Small intestine (tissue), 7 donors: ENCODE results near the gene UMAD1. TPM values are rescaled to one million over a fixed set of nuclear protein-coding genes. Genes with fewer than 3 reads are reported as not detected.
A peak's percentile ranks its signal among the peaks of the same experiment; 100 is the strongest.

ENCODE experiments used
- DNase-seq, 2 donors: peaks; one replicate each; pipeline versions ENCODE4 v3.0.0 to v3.0.0-alpha.2; 2013
- FAIRE-seq: peaks from 2 replicates; lab custom pipeline; 2012; peaks lifted over from hg19 to GRCh38; lab: Jason Lieb, UNC
- H3K27ac ChIP-seq, 3 donors: one replicate each; pipeline ENCODE4 v1.5.1; 2013; ENCODE audit warnings: low read length in 2 of 3, mild to moderate bottlenecking in 2 of 3, control low read depth in 1 of 3, inconsistent platforms in 1 of 3, low read depth in 1 of 3, moderate library complexity in 1 of 3
- H3K27me3 ChIP-seq, 3 donors: one replicate each; pipeline ENCODE4 v1.6.1; 2013; ENCODE audit warnings: low read length in 3 of 3, inconsistent platforms in 1 of 3; ENCODE audit not compliant: control insufficient read depth in 3 of 3, insufficient read depth in 3 of 3
- H3K36me3 ChIP-seq, 3 donors: one replicate each; pipeline ENCODE4 v1.6.1; 2013; ENCODE audit warnings: low read length in 3 of 3, inconsistent platforms in 1 of 3, low read depth in 1 of 3, mild to moderate bottlenecking in 1 of 3, moderate library complexity in 1 of 3; ENCODE audit not compliant: control insufficient read depth in 3 of 3, insufficient read depth in 2 of 3
- H3K4me1 ChIP-seq, 3 donors: one replicate each; pipeline ENCODE4 v1.6.1; 2013; ENCODE audit warnings: low read length in 2 of 3, inconsistent platforms in 1 of 3, low read depth in 1 of 3, mild to moderate bottlenecking in 1 of 3, moderate library complexity in 1 of 3; ENCODE audit not compliant: control insufficient read depth in 3 of 3, insufficient read depth in 2 of 3
- H3K4me3 ChIP-seq, 3 donors: one replicate each; pipeline ENCODE4 v1.5.1; 2013; ENCODE audit warnings: low read length in 3 of 3, control low read depth in 1 of 3, inconsistent platforms in 1 of 3, low read depth in 1 of 3, mild to moderate bottlenecking in 1 of 3, moderate library complexity in 1 of 3
- H3K9me3 ChIP-seq, 2 donors: one replicate each; pipeline ENCODE4 v1.6.1; 2013; ENCODE audit warnings: low read depth in 1 of 2, low read length in 1 of 2; ENCODE audit not compliant: control insufficient read depth in 2 of 2, insufficient read depth in 1 of 2
- WGBS, 3 donors: extraction: QIAGEN DNeasy Blood & Tissue Kit; methylation state at CpG; one replicate each; pipeline ENCODE4 v1.1.7; 2013; 5-methylcytosine and 5-hydroxymethylcytosine counted together
- polyA plus RNA-seq, 4 donors: library from polyadenylated mRNA; stranded (reverse) in 3 of 4; unstranded in 1 of 4; fragments of 200-250 nt in 3 of 4; fragments of 120-200 nt in 1 of 4; gene quantifications; one replicate each; pipeline versions ENCODE4 v1.2.1 to v1.2.3, GENCODE V29; 2013
- donor health status: healthy with polysubstance abuse.
- donor health status: control.
- donor health status: control.
- donor health status: Bipolar disorder and iron deficiency.
- donor health status: healthy.

Gene UMAD1
- polyA plus RNA-seq, 4 donors: 9.2 to 21.2 (median 20.0) TPM

DNA sequence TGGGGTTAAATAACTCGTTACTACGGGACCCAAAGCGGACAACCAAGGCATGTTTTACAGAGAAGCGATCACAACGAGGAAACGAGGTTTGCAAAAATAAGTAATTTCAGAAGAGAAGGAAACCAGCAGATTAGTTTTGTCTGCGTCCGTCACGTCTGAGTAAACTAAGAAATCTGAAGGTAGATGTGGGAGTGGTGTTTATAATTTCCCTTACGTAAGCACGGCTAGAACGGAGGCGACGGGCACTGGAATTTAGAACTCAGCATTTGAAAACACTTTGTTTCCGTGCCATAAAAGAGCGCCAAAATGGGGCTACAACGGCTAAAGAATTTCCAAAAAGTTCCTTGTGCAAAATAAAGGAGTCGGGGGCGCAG lies 718 bp upstream of the UMAD1 start:
- Histone ChIP-seq H3K27me3 (no peaks in the 10 kb centered on the region), H3K27ac (peak overlapping the region; percentile 74 to 95 (median 81)), H3K36me3 (peaks cover 0 to 11% (median 0%) of the 10 kb centered on the region in 3 donors), H3K9me3 (no peaks in the 10 kb centered on the region), H3K4me3 (peak overlapping the region; percentile 56 to 99 (median 86)), H3K4me1 (peaks cover 0 to 3% (median 0%) of the 10 kb centered on the region in 3 donors)
- FAIRE-seq (no peak), DNase-seq (peak; percentile 62 to 66)
- WGBS, 3 donors: 0 to 1% (median 0%) methylated on average over 19 of the region's 19 CpGs

DNA sequence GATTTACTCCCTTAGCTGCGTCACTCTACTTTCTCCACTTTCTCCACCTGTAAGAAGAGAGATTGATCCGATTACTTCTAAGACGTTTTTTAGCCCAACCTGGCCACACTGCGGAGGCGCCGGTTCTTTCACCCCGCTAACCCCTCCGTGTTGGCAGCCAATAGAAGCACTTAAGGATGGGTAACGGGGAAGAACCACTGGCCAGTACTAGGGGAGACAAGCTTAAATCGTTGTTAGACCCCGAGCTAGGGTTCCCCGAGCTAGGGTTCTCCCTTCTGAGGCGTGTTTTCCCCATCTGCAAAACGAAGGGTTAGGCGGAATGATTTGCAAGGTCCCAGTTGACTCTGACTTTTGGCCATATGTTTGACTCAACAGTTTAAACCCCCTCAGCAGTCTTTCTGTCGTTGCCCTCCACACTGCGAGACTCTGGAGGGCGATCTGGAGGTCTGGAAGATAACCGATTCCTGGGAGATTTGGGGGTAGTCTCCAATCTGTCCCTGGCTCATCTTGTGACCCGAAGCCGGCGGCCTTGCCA lies 644 bp downstream of the UMAD1 start:
- Histone ChIP-seq H3K27ac (peak overlapping the region; percentile 82 to 97 (median 95)), H3K4me3 (peak overlapping the region; percentile 46 to 99 (median 86)), H3K4me1 (peaks cover 0 to 3% (median 0%) of the 10 kb centered on the region in 3 donors), H3K27me3 (no peaks in the 10 kb centered on the region), H3K9me3 (peaks cover 0 to 5% of the 10 kb centered on the region in 2 donors), H3K36me3 (peaks cover 0 to 9% (median 0%) of the 10 kb centered on the region in 3 donors)
- no peak for FAIRE-seq
- WGBS, 3 donors: 1 to 8% (median 3%) methylated on average over 22 of the region's 22 CpGs
- peak in 1 of 2 donors; percentile 21 for DNase-seq

DNA sequence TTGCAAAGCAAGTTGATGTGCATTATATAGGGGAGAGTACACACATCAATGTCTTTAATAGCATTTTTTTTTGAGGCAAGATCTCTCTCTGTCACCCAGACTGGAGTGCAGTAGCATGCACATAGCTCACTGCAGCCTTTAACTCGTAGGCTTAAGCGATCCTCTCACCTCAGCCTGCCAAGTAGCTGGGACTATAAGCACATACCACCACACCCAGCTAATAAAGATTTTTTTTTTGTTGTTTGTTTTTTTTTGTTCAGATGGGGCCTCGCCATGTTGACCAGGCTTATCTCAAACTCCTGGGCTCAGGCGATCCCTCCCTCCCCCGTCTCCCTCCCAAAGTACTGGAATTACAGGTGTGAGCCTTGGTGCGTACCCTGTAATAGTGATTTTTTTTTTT lies 1.5 kb downstream of the UMAD1 start:
- Histone ChIP-seq H3K4me1 (peaks cover 0 to 3% (median 0%) of the 10 kb centered on the region in 3 donors), H3K27me3 (no peaks in the 10 kb centered on the region), H3K4me3 (peak overlapping the region in 2 of 3 donors; percentile 5 to 28), H3K36me3 (peaks cover 0 to 10% (median 0%) of the 10 kb centered on the region in 3 donors), H3K9me3 (peaks cover 0 to 11% of the 10 kb centered on the region in 2 donors), H3K27ac (peak overlapping the region in 1 of 3 donors; percentile 95)
- FAIRE-seq (no peak), DNase-seq (peak; percentile 65 to 70)
- WGBS, 3 donors: 15 to 67% (median 38%) methylated on average over 6 of the region's 6 CpGs

DNA sequence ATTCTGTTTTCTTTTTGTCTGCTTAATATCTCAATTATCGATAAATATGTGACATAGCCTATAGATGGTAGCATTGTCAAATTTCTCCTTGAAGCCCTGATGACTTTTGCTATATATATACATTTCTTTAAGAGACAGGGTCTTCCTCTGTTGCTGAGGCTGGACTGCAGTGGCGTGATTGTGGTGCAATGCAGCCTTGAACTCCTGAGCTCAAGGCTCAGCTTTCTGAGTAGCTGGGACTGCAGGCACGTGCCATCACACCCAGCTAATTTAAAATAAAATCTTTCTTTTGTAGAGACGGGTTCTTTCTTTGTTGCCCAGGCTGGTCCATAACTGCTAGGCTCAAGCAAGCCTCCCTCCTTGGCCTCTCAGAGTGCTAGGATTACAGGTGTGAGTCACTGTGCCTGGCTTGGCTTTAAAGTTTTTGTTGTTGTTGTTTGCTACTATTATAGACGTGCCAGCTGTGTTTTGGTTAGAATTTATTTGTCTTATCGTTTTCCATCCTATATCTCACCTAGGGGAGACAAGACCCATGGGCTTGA lies 7.0 kb downstream of the UMAD1 start:
- Histone ChIP-seq H3K36me3 (peaks cover 0 to 10% (median 0%) of the 10 kb centered on the region in 3 donors), H3K27ac (no peak overlapping the region), H3K9me3 (peaks cover 0 to 11% of the 10 kb centered on the region in 2 donors), H3K27me3 (no peaks in the 10 kb centered on the region), H3K4me3 (no peak overlapping the region), H3K4me1 (peaks cover 0 to 5% (median 0%) of the 10 kb centered on the region in 3 donors)
- no peak for DNase-seq
- no peak for FAIRE-seq
- WGBS, 3 donors: 70 to 77% (median 74%) methylated on average over 6 of the region's 6 CpGs

DNA sequence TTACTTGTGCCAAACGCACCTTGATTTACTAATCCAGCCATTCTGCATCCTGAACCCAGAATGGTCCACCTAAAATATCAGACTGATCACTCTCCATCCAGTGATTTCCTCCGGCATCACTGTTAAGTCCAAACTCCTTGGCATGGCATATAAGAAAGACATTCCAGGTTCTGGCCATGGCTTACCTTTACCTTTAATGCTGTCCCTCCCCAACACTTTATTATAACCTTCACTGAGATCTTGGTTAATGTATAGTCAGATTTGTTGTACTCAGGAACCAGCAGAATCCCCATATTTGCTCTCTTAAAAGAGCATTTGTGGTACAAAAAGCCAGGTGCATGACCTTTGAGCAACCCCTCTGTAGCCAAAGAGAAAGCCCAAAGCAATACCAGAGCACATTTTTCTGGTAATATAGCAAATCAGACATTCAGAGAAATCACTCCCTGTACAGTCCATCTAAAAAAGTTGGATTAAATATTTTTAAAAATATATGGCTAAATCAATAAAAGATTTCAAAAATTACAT lies 10.2 kb downstream of the UMAD1 start:
- peaks cover 0 to 6% (median 0%) of the 10 kb centered on the region in 3 donors for H3K36me3 ChIP-seq
- H3K9me3 ChIP-seq: peaks cover 0 to 10% of the 10 kb centered on the region in 2 donors
- H3K27me3 ChIP-seq: no peaks in the 10 kb centered on the region
- FAIRE-seq (no peak), DNase-seq (no peak)
- no peak overlapping the region for H3K27ac ChIP-seq
- H3K4me1 ChIP-seq: peaks cover 0 to 5% (median 0%) of the 10 kb centered on the region in 3 donors
- no peak overlapping the region for H3K4me3 ChIP-seq
- 83 to 96% (median 91%) methylated on average over 2 of the region's 2 CpGs for WGBS, 3 donors

DNA sequence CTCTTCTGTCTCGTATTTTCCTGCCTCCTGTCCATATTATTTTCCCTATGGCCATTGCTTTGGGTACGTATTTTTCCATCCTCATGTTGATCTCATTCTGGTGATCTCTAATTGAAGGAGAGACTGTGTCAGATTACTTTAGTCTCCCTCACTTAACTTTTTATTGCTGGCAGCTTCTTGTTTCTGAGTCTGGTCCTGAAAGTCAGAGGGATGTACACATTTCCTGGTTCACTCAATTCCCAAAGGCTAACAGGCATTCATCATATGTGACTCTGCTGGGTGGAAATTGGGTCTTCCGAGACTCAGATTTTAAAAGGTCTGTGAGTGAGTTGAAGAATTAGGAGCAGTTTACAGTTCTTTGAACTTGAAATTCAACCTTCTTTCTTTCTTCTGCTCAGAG lies 10.9 kb downstream of the UMAD1 start:
- no peak overlapping the region for H3K4me3 ChIP-seq
- FAIRE-seq (no peak), DNase-seq (no peak)
- peaks cover 0 to 5% (median 0%) of the 10 kb centered on the region in 3 donors for H3K4me1 ChIP-seq
- H3K9me3 ChIP-seq: peaks cover 0 to 4% of the 10 kb centered on the region in 2 donors
- WGBS, 3 donors: 71 to 92% (median 83%) methylated on average over 3 of the region's 3 CpGs
- H3K36me3 ChIP-seq: peaks cover 0 to 3% (median 0%) of the 10 kb centered on the region in 3 donors
- H3K27me3 ChIP-seq: no peaks in the 10 kb centered on the region
- H3K27ac ChIP-seq: no peak overlapping the region

DNA sequence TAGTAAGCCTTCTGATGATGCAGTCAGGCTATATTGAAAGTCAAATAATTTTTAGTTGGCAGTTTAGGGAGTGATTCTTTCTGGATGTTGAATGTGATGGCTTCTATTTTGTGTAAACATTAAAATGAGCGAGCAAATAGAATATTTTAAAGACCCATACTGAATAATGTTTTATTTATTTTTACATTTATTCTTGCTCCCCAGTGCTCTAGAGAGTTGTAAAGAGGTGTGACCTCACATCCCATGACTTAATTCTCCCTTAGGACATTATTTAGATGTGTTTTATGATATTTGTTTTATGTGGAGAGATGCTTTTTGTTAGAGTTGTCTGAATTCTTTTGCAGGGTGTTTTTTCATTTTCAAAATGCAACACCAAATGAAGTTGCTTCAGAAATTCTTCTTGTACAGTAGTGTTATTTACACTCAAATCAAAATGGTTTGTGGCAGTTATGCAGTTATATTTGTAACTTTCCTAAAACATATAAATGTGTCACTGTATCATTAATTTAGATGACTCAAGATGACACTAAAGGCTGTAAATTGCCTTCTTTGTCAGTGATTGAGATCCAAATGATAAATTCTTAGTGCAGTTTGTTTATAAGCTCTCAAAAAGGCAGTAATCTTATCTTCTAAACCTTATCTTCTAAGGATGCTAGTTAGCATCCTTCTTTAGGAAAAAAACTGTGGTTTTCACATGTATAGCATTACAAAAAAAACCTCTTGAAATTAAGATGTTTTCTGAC lies 12.4 kb downstream of the UMAD1 start:
- FAIRE-seq (no peak), DNase-seq (no peak)
- Histone ChIP-seq H3K4me3 (no peak overlapping the region), H3K9me3 (no peaks in the 10 kb centered on the region), H3K27me3 (no peaks in the 10 kb centered on the region), H3K36me3 (no peaks in the 10 kb centered on the region), H3K27ac (no peak overlapping the region), H3K4me1 (peaks cover 0 to 5% (median 0%) of the 10 kb centered on the region in 3 donors)
- 75 to 91% (median 89%) methylated on average over 1 of the region's 1 CpG for WGBS, 3 donors

DNA sequence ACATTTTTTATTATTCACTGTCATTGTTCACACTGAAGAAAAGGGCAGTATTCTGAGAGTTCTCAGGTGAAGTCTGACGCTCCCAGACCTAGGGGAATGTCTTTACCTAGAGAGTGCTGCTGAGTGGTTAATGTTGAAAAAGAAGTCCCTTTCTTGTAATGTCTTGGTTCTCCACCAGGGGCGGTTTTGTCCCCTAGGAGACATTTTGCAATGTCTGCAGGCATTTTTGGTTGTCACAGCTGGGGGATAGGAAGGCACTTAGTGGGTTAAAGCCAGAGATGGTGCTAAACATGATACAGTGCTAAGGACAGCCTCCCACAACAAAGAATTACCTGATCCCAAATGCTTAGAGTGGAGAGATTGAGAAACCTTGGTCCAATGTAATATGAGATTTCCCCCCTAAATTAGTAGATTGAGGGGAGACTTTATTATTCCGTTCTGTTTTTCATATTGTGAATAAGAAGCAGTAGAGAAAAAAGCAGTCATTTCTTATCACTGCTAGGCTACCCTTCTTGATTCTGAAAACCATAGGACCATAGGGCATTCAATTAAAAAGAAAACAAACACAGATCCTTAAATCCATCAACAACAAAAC lies 13.1 kb downstream of the UMAD1 start:
- no peak overlapping the region for H3K4me3 ChIP-seq
- no peaks in the 10 kb centered on the region for H3K36me3 ChIP-seq
- H3K27ac ChIP-seq: no peak overlapping the region
- 76 to 80% (median 77%) methylated on average over 3 of the region's 3 CpGs for WGBS, 3 donors
- no peaks in the 10 kb centered on the region for H3K27me3 ChIP-seq
- no peak for FAIRE-seq
- peak in 1 of 2 donors; percentile 11 for DNase-seq
- H3K9me3 ChIP-seq: no peaks in the 10 kb centered on the region
- H3K4me1 ChIP-seq: peaks cover 0 to 5% (median 0%) of the 10 kb centered on the region in 3 donors
